22Rv1 (cell line): ENCODE results near the gene PMFBP1.
"Not testable (repeated sequence)": the region's sequence is repeated elsewhere in the genome, so short reads cannot be mapped to it uniquely, and the experiment has no call there.

Source experiments
- H3K27ac ChIP-seq: fragments of 450-650 bp; 2 replicates; pipeline ENCODE4 v1.5.1; 2017
- CTCF ChIP-seq: fragments of 450-650 bp; IDR thresholded peaks from 2 replicates; pipeline ENCODE4 v1.5.1; 2017; ENCODE audit warnings: mild to moderate bottlenecking
- ZFX ChIP-seq: fragments of 450-650 bp; IDR thresholded peaks from 2 replicates; pipeline ENCODE4 v1.6.1; 2017; ENCODE audit warnings: antibody characterized with exemption, borderline replicate concordance

Gene PMFBP1

GRCh38 chr16:72092832-72093447 is 79.0 kb downstream of the PMFBP1 start:
- no peak for TF ChIP-seq ZFX
- no peak for TF ChIP-seq CTCF
- peak overlapping the region; percentile 72 for H3K27ac ChIP-seq

- TF ChIP-seq CTCF (no peak), ZFX (no peak)
- no peak overlapping the region for H3K27ac ChIP-seq
These were observed 80.7 kb downstream of the PMFBP1 start for GRCh38 chr16:72091217-72091616.

- no peak for TF ChIP-seq ZFX
- no peak for TF ChIP-seq CTCF
- no peak overlapping the region for H3K27ac ChIP-seq
These were observed 87.0 kb downstream of the PMFBP1 start for GRCh38 chr16:72085002-72085401.

GRCh38 chr16:72084445-72084844 is 87.5 kb downstream of the PMFBP1 start:
- H3K27ac ChIP-seq: no peak overlapping the region
- no peak for TF ChIP-seq CTCF
- no peak for TF ChIP-seq ZFX

GRCh38 chr16:72083778-72084404 is 88.1 kb downstream of the PMFBP1 start:
- TF ChIP-seq CTCF (no peak), ZFX (no peak)
- no peak overlapping the region for H3K27ac ChIP-seq

GRCh38 chr16:72076991-72077706 is 94.8 kb downstream of the PMFBP1 start:
- not testable (repeated sequence) for H3K27ac ChIP-seq

- H3K27ac ChIP-seq: not testable (repeated sequence)
These were observed 96.9 kb downstream of the PMFBP1 start for GRCh38 chr16:72075067-72075466.

GRCh38 chr16:72073560-72074230 is 98.3 kb downstream of the PMFBP1 start:
- H3K27ac ChIP-seq: no peak overlapping the region

More at GRCh38 chr16:72073560-72074230, 98.3 kb downstream of the PMFBP1 start:
- TF ChIP-seq CTCF (no peak), ZFX (no peak)
